HG02885 (cell line): ENCODE data around the gene HIGD1B.

Experiments
- ATAC-seq: cut with Tn5 transposase; IDR thresholded peaks from one replicate; pipeline ENCODE4 v1.9.1; 2021; ENCODE audit warnings: mild to moderate bottlenecking; ENCODE audit not compliant: unreplicated experiment, poor library complexity

Gene HIGD1B

DNA sequence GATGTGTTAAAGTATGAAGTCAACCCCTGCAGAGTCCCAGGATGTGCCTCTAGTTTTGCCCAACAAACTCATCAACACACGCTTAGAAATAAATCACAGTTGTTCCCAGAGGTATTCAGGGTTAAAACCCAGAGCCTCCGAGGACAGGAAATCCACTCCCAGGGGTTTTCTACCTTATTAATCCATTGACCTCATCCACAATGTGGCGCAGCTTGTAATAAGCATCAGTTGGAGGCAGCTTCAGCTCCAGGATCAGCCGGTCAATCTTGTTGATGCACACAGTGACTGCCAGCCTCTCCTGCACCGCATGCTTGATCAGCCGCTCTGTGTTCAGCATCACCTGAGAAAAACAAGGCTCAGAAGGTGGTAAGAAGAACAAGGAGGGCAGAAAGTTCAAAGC is 28.1 kb downstream of the HIGD1B start:
- no peak for ATAC-seq

DNA sequence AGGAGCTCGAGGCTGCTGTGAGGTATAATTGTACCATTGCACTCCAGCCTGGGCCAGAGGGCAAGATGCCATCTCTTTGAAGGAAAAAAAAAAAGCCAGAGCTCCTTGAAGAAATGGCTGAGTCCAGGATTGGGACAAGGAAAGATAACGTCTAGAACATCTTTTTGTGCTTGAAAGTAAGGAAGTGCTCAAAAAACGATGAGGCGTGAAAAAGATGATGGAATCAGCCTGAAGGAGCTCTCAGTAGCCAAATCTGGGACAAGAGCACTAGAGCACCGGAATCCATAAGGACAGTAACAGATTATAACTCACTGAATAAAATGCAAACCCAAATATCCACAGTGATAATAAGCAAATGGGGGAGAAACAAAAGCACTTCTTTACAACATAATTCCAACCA is 29.4 kb downstream of the HIGD1B start:
- no peak for ATAC-seq

DNA sequence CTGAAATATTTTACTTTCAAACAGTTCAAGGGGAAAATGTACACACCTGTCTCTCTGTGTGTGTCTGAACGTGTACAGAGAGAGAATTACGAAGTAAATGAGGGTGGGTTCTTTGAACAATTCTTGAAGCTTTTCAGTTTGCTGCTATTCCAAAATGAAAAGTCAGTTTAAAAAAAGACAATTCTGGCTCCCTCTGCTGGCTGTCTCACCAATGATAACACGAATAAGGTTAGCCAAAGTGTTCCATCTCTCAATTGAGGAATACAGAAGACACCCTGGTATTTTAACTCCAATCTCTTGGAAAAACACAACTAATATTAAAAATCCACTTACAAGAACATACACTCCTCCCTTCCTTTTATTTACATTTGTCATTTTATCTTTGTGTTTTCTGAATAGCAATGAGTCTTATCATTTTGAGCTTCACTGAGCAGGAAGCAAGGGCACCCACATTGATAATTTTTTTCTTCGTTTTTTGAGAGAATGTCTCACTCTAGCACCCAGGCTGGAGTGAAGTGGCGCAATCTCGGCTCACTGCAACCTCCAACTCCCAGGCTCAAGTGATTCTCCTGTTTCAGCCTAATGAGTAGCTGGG is 31.0 kb downstream of the HIGD1B start:
- ATAC-seq, result no peak

DNA sequence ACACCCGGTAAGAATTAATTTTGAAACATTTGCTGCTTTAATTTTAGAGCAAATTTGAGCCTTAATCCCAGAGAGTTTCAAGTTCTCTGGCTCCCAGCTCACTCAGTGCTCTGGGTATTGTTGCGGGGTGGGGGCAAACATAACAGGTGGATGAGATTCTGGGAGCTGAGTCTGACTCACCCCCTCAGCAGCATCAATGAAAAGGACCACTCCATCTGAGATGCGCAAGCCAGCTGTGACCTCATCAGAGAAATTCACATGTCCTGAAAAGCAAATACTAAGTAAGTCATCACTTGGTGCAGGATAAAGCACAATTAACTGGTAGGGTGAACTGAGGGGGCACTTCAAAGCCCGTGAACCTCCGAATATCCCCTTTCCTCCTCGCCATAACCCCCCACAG is 31.7 kb downstream of the HIGD1B start:
- no peak for ATAC-seq

DNA sequence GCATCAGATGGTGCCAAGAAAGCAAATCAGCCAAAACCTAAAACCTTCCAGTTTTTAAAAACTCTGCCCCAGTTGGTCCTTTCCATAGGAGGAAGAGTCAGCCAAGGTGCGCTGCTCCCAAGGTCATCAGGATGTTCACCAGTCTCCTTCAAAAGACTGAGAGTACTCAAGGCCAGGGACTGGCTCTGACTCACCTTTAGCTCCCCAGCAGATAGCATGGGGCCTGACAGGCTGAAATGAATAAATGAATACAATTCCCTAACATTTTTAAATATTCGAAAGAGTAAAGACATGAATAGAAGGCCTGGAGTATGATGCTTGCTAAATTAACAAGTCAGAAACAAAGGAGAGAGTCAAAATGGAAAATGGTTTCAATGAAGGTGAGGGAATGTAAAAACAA is 32.4 kb downstream of the HIGD1B start:
- no peak for ATAC-seq

DNA sequence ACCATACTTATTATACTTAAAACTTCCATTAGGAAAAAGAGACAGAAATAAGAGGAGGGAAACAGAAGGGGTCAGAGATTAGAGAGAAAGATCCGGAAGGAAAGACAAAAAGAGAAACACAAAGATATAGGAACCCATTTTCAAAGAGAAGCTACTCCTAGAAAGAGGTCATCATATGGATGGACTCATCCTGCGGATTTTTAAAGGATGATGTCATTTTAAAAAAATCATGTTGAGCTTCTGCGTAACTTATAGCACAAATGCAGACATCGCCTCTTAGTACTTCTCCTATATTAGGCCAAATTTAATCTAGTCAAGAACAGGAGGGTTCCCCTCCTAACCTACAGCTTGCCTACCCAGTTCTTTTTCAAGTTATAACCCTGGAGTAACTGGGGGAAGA is 33.5 kb downstream of the HIGD1B start:
- ATAC-seq, result no peak

DNA sequence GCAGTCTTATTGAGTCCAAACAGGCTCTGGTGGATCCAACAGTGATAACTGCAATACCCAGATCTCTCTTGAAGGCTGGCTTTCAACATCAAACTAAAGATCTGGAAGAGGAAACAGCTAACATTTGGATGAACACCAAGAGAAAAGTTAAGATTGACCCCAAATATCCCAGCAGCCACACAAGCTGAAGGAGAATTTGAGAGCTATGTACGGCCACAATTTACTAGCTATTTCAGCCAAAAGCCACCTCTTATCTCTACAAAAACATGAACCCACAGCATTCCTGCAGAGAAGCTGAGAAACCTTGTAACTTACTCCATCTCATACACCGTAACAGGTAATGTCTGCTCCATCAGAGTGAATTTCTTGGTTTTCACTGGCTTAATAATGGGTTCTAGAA is 37.3 kb downstream of the HIGD1B start:
- no peak for ATAC-seq

DNA sequence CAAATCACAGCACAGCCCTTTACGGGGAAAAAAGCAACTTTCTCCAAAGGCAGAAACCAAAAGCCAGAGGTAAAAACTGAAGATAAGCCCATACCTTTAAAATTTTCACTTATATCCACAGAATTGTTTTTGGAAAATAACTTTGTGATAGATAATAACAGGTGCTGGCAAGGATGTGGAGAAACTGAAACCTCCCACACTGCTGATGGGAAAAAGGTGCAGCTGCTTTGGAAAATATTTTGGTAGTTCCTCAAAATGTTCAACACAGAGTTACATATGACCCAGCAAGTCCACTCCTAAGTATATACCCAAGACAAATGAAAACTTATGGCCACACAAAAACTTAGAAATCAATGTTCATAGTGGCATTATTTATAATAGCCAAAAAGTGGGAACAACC is 39.3 kb downstream of the HIGD1B start:
- ATAC-seq, result no peak

DNA sequence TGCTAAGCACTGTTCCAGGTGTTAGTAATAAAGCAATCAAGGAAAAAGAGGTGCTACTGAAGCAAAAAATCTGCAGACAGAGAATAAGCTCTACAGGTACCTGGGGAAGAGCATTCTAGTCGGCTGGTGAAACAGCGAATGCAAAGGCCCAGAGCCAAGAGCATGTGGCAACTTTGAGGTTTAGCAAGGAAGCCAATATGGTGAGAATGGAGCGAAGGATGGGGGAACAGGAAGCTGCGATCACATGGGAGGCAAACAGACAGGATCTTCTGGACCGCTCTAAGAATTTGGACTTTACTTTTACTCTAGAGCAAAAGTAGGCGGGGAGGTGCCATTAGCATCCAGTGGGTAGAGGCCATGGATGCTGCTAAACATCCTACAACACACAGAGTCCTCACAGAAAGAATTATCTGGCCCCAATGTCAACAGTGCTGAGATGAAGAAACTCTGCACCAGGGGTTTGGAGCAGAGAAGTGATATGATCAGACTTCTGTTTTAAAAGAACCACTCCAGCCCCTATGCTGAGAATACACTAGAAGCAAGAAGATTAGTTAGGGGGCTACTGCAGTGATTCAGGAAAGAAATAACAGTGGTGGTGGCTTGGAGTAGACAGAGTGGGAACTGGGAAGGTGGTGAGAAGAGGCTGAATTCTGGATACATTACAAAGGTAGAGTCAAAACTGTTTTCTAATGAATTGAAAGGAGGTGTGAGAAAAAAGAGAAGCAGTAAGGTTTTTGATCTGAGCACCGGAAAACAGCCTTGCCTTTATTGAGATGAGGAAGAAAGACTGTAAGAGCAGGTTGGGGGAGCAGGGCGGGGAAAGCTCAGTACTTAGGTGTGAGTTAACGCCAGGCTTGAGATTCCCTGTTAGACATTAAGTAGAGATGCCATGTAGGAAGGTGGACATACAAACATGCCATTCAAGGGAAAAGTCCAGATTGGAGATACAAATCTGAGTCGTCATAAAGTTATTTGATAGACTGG is 40.6 kb downstream of the HIGD1B start:
- no peak for ATAC-seq

DNA sequence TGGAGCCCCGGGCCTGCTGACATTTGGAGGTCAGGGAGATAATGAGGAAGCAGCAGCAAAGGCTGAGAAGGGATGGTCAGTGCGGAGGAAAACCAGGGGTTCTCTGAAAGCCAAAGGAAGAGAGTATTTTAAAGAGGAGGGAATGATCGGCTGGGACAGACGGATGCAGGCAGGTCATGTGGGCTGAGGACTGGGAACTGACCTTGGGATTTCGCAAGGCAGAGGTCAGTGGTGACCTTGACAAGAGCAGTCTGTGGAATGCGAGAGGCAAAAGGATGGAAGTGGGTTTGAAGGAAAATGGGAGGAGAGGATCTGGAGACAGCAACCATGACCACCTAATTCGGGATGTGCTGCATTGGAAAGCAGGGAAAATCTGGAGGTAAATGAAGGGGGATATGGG is 41.3 kb downstream of the HIGD1B start:
- ATAC-seq, result no peak

DNA sequence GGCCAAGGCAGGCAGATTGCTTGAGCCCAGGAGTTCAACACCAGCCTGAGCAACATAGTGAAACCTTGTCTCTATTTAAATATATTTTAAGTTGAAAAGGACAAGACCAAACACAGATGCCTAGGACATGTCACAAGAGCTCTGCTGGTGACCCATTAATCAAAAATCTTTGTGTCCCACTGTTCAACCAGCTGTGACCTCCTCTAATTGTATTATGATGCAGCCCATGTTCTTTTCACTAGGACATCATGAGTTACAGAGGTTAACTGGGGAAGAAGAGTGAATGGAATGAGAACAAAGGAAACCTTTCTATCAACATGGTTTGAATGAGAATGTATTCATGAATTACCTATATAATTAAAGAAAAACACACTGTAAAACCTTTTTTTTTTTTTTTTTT is 44.6 kb downstream of the HIGD1B start:
- ATAC-seq, result no peak

DNA sequence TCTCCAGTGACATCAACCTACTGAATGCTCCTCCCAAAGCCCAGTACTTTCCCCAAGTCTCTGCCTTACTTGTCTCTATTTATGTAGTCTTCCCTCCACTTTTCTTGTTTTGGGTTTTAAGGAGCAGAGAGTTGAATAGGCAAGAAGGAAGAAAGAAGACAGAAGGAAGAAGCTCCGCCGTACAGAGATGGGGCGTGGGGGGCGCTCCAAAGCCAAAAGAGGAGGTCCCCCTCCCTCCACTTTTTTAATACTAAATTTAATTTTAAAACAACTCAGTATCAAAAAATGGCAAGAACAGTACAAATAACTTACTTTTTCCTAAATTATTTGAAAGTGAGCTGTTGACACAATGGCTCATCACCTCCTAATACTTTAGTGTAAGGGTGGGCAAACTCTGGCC is 47.0 kb downstream of the HIGD1B start:
- ATAC-seq, result no peak

DNA sequence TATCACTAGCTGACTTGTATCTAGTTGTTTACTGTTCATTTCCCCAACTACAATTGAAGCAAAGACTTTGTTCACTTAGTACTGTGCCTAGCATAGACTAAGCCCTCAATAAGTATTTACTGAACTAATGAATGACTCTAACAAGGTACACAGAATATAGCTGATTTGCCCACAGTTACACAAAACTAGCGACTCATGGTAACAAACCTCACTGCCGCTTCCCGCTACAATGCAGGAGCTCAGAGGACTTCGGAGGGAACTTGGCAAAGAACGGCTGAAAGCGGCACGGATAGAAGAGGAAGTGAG is 51.0 kb downstream of the HIGD1B start:
- no peak for ATAC-seq

DNA sequence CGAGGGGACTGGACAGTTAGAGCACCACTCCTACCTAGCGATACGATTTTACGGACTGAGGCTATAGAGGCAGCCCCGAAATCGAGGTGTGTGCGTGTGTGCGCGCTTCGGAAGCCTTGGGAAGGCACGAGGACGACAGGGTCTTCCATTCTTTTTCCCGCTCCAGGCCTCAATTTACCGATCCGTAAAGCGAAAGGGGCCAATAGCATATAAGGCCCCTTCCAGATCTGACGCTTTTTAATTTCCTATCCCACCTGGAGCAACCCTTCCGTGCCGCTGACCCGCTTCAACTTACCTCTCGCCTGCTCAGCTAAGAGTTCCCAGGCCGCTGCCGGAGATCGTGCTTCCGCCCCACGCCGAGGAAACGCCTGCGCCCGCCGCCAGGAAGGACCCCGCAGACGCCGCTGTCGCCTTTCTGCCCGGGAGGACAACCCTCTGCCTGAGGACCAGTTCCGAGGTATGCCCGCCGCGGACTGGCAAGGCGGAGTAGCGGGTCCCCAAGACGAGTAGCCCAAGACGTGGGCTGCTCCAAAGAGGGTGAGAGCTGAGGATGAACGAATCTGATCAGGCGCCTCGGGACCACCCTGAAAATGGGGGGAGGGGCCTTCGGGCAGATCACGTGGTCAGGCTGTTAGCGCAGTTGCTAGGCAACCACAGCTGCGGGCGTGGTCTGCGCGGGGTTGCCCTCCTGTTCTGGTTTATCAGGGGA is 51.5 kb downstream of the HIGD1B start, which contains the start of gene EFTUD2:
EFTUD2 (minus strand) TSS at position 372 of the 709 bp plus-strand sequence. CDS start 4,924 bp downstream, outside the sequence.
- peak; percentile 81 for ATAC-seq
